Effector memory CD4-positive, alpha-beta T cell (primary cell): ENCODE measurements around the gene SMAD3.

Experiments
- DNase-seq, 3 donors: peaks; one replicate each; pipeline ENCODE4 v3.0.0-alpha.2; 2020
- H3K27ac ChIP-seq: 2 replicates; pipeline ENCODE4 v1.7.0; 2013; ENCODE audit warnings: mild to moderate bottlenecking, low read length, moderate library complexity; ENCODE audit not compliant: insufficient read depth, poor library complexity, severe bottlenecking
- H3K27me3 ChIP-seq: replicated peaks from 2 replicates; pipeline ENCODE4 v1.7.0; 2013; ENCODE audit warnings: mild to moderate bottlenecking, low read length; ENCODE audit not compliant: insufficient read depth, control insufficient read depth, poor library complexity, severe bottlenecking
- H3K36me3 ChIP-seq: 2 replicates; pipeline ENCODE4 v1.7.0; 2013; ENCODE audit warnings: mild to moderate bottlenecking, low read length, moderate library complexity; ENCODE audit not compliant: control insufficient read depth, insufficient read depth
- H3K4me1 ChIP-seq: 2 replicates; pipeline ENCODE4 v1.7.0; 2013; ENCODE audit warnings: low read length, mild to moderate bottlenecking; ENCODE audit not compliant: control insufficient read depth, insufficient read depth, poor library complexity, severe bottlenecking
- H3K4me3 ChIP-seq: 2 replicates; pipeline ENCODE4 v1.7.0; 2013; ENCODE audit warnings: low read length, low read depth, mild to moderate bottlenecking; ENCODE audit not compliant: insufficient read depth, poor library complexity, severe bottlenecking
- H3K9me3 ChIP-seq: 2 replicates; pipeline ENCODE4 v1.7.0; 2013; ENCODE audit warnings: mild to moderate bottlenecking, low read length, moderate library complexity; ENCODE audit not compliant: control insufficient read depth

The SMAD3 gene

DNA sequence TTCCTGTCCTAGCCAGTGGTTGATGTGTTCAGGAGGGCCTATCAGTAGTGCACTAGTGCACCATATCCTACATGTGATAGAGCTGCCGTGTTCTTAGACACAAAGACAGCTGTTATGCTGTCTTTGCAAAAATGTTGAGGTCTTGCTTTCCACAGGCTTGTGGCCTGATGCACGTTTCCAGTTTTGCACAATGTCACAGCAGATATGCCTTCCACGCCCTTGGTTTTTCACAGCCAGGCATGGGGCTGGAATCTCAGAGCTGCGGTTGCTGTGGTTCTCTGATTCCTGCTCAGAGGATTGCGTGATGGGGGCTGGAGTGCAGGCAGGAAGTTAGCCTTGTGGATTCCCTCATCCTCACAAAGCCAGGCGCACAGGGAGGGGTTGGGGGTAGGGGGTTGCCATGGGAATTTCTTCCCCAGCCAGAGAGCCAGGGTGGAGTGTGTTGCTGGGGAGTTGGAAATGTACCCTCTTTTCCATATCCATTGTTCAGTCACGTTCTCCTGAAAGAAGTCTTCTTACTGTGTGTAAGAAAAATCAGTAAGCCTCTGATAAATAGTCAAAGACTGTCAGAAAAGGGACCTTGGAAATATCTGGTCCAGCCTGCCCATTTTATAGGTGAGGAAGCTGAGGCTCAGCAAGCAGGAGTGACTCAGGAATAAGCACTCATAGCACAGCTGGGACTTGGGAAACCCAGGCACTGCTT lies 79.4 kb downstream of the SMAD3 start:
- no peak for DNase-seq
- Histone ChIP-seq H3K27me3 (no peaks in the 10 kb centered on the region), H3K4me3 (no peak overlapping the region), H3K36me3 (no peaks in the 10 kb centered on the region), H3K9me3 (no peaks in the 10 kb centered on the region), H3K27ac (no peak overlapping the region), H3K4me1 (peaks cover 54% of the 10 kb centered on the region)

DNA sequence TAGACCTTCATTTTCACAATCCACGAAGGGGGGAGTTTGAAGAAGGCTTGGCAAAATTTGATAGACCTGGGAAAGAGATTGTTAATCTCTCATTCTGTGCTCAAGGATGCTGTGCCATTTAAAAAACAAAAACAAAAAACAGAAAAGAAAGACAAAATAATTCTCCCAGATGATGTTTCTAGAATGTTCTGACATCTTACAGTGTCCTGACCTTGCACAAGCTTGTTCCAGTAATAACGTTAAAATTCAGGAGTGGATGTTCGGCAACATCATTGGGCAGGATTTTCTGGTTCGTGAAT lies 79.9 kb downstream of the SMAD3 start:
- H3K4me1 ChIP-seq = peaks cover 59% of the 10 kb centered on the region
- no peak overlapping the region for H3K4me3 ChIP-seq
- H3K9me3 ChIP-seq = no peaks in the 10 kb centered on the region
- DNase-seq = no peak
- no peaks in the 10 kb centered on the region for H3K36me3 ChIP-seq
- no peaks in the 10 kb centered on the region for H3K27me3 ChIP-seq
- H3K27ac ChIP-seq = no peak overlapping the region

DNA sequence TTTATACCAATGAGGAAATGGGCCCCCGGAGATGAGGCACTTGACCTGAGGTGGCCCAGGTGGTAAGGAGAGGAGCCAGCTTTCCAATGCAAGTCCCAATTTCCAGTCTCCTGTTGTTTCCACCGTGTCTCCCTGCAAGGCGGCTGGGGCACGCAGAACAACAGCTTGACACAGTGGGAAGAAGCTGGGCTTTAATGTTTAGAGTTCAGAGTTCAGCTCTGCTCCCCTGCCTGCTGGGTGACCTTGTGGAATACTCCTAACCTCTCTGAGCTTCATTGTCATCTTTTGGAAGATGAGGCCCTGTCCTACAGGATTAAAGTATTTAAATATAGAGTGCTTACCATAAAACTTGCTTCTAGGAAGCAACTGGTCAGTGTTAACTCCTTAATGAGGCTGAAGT lies 80.3 kb downstream of the SMAD3 start:
- no peak overlapping the region for H3K27ac ChIP-seq
- no peak overlapping the region for H3K4me3 ChIP-seq
- DNase-seq = no peak
- no peaks in the 10 kb centered on the region for H3K9me3 ChIP-seq
- H3K27me3 ChIP-seq = no peaks in the 10 kb centered on the region
- no peaks in the 10 kb centered on the region for H3K36me3 ChIP-seq
- H3K4me1 ChIP-seq = peaks cover 61% of the 10 kb centered on the region

DNA sequence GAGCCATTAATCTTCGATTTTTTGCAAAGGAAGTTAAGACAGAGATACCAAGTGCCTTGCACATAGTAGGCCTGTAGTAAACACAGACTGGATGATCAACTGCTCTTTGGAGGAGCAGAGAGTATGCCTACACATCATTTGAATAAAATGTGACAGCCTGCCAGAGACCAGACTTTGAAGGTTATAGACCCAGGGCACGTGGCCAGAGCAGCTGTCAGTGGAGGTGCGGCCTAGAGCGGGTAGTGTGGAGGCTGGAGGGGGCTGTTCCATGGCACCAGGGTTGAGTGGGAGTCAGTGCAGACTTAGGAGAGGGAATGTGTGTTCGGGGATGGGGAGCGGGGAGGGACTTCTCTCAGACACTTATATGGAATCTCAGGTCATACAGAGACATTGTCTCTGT lies 80.8 kb downstream of the SMAD3 start:
- DNase-seq = no peak
- Histone ChIP-seq H3K36me3 (no peaks in the 10 kb centered on the region), H3K9me3 (no peaks in the 10 kb centered on the region), H3K4me3 (no peak overlapping the region), H3K27ac (peak overlapping the region; percentile 9), H3K4me1 (peaks cover 61% of the 10 kb centered on the region), H3K27me3 (no peaks in the 10 kb centered on the region)

DNA sequence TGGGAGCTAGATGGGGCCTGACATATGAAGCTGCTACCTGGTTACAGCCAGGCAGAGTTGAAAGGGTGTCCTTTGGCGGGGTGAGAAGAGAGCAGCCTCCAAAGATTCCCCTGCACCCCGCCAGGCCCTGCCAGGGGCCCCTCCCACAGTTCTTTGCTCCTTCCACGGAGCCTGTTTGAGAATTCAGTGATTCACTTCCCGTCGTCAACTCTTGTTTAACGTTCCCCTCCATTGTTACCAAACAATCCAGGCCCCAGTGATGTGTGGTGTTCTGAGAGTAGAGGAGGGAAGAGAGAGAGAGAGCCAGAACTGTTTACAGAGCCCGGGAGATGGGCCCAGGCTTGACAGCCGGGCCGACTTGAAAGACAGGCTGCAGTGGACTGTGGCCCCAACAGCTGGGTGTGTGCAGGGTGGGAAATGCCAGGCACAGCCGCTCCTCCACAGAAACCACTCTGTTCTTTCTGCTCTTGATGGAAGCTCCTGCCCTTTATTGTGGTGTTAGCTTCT lies 81.5 kb downstream of the SMAD3 start:
- H3K9me3 ChIP-seq = no peaks in the 10 kb centered on the region
- H3K4me3 ChIP-seq = no peak overlapping the region
- H3K27ac ChIP-seq = peak overlapping the region; percentile 10
- H3K4me1 ChIP-seq = peaks cover 61% of the 10 kb centered on the region
- no peaks in the 10 kb centered on the region for H3K27me3 ChIP-seq
- H3K36me3 ChIP-seq = no peaks in the 10 kb centered on the region
- peak in 2 of 3 donors; percentile 24 to 32 for DNase-seq

DNA sequence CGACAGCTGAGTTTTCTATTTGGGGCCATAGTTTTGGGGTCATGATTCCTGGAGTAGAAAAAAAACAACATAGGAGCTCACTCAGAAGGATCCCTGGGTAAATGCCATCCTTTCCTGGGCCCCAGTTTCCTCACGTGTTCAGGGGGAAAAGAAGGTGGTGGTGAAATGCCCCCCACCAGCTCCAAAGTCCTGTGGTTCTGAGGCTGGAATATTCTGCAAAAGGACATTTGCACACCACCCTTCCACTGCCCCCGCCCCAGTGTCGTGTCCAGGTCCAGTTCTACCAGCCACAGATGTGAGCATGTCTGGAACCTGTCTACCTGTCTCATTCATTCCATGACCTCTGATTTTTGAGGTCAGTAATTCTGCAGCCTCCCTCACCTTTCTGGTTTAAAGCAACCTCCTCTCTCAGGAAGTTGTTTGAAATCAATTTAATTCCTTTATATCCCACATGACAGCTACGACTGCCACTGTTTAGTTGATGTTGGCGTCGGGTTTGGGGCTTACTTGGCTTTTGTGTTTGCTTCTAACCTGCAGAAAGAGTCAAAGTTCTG lies 82.1 kb downstream of the SMAD3 start:
- H3K4me1 ChIP-seq = peaks cover 65% of the 10 kb centered on the region
- no peaks in the 10 kb centered on the region for H3K36me3 ChIP-seq
- H3K4me3 ChIP-seq = no peak overlapping the region
- no peak for DNase-seq
- H3K27me3 ChIP-seq = no peaks in the 10 kb centered on the region
- no peaks in the 10 kb centered on the region for H3K9me3 ChIP-seq
- H3K27ac ChIP-seq = peak overlapping the region; percentile 10

DNA sequence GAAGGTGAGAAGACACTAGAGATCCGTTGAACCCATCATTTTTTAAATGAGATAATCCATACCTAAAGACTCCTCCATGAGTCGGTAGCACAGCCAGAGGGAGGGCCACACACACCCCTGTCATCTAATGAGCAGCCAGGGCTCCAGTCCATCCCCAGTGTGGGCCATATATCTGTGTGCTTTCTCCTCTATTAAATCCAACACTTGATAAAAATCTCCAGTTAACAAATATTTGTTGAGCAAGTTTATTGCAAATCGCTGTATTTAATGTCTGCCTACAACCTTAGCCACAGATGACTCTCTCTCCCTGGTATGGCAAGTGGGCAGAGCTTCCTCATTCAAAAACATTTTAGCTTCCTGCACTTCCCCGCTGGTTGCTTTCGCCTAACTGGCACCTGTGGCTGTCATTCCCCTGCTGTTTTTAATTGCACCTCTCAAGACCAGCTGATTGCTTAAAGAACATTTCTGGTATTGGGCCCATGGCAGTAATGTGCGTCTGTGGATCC lies 82.8 kb downstream of the SMAD3 start:
- H3K36me3 ChIP-seq = no peaks in the 10 kb centered on the region
- no peak overlapping the region for H3K4me3 ChIP-seq
- DNase-seq = no peak
- H3K27ac ChIP-seq = peak overlapping the region; percentile 12
- no peaks in the 10 kb centered on the region for H3K9me3 ChIP-seq
- peaks cover 65% of the 10 kb centered on the region for H3K4me1 ChIP-seq
- no peaks in the 10 kb centered on the region for H3K27me3 ChIP-seq

DNA sequence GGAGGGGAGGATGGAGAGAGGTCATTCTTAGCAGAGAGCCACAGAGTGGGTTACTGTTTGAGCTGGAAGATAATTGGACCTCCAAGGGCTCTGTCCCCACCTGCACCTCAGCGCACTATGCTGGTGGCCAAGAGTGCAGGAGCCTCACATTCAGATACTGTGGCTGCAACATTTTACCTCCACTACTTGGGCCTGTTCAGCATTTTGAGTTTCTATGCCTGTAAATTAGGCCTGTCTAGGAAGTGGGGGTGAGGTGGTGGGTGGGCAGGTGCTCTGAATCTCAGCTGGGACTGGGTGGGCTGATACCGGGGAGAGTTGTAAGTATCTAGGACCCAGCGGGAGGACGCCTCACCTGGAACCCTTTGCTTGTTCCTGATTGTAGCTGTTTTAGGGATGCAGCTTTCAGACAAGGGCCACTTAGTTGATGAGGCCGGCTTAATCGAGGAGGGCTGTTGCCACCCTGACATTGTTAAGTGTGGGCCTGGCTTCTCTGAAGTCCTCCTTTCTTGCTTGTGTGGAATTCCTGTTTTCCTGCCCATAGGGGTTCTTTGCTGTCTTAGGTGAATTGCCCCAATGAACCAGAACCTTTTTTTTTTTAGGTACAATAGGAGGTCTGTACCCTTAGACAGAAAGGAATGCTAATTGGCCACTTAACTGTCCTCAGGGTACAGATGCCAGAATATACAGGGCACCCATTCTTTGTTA lies 83.8 kb downstream of the SMAD3 start:
- Histone ChIP-seq H3K27ac (peak overlapping the region; percentile 12), H3K4me1 (peaks cover 65% of the 10 kb centered on the region), H3K4me3 (no peak overlapping the region)

DNA sequence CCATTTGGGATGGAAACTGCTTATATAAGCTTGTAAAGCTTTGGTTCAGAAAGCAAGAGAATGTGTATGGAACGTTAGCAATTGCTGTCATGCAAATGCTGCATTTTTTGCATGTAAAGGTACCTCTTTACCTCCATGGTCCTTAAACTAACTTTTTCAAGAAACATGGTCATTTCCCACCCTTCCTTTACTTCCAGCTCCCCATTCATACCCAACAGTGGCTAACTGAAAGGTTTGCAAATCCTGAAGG lies 84.3 kb downstream of the SMAD3 start:
- peaks cover 60% of the 10 kb centered on the region for H3K4me1 ChIP-seq
- H3K4me3 ChIP-seq = no peak overlapping the region
- no peak for DNase-seq
- H3K27ac ChIP-seq = no peak overlapping the region
- H3K27me3 ChIP-seq = no peaks in the 10 kb centered on the region
- peaks cover 4% of the 10 kb centered on the region for H3K36me3 ChIP-seq
- H3K9me3 ChIP-seq = no peaks in the 10 kb centered on the region

More for the DNA sequence above, 83.8 kb downstream of the SMAD3 start:
- Histone ChIP-seq H3K36me3 (peaks cover 4% of the 10 kb centered on the region), H3K27me3 (no peaks in the 10 kb centered on the region), H3K9me3 (no peaks in the 10 kb centered on the region)
- no peak for DNase-seq
